Breast epithelium (tissue), 4 donors: Measurements from ENCODE around the gene WRNIP1. TPM values are rescaled to one million over a fixed set of nuclear protein-coding genes. Genes with fewer than 3 reads are reported as not detected.
"Not testable (repeated sequence)": the region's sequence is repeated elsewhere in the genome, so short reads cannot be mapped to it uniquely, and the experiment has no call there.

Experiments used
- DNase-seq, 2 donors: peaks; one replicate each; pipeline ENCODE4 v3.0.0-alpha.2; 2019; ENCODE audit warnings: low spot score in 2 of 2
- H3K27ac ChIP-seq, 2 donors: fragments of 200-600 bp; sonication (generic) in 1 of 2; one replicate each; pipeline ENCODE4 v1.5.1; 2016 to 2019; ENCODE audit warnings: mild to moderate bottlenecking in 1 of 2
- H3K27me3 ChIP-seq, 2 donors: fragments of 200-600 bp; sonication (generic) in 1 of 2; one replicate each; pipeline versions ENCODE4 v1.5.1 to v1.6.0; 2017 to 2019; ENCODE audit warnings: control low read depth in 1 of 2, mild to moderate bottlenecking in 1 of 2
- H3K36me3 ChIP-seq: fragments of 200-600 bp; one replicate; pipeline ENCODE4 v1.5.1; 2019
- H3K4me1 ChIP-seq, 2 donors: fragments of 200-600 bp; sonication (generic); one replicate each; pipeline ENCODE4 v1.5.1; 2016 to 2019; ENCODE audit warnings: control low read depth in 1 of 2
- H3K4me3 ChIP-seq, 3 donors: fragments of 200-600 bp; sonication (generic); 1 replicate in 2 of 3; 2 replicates in 1 of 3; pipeline ENCODE4 v1.5.1; 2016 to 2019; ENCODE audit warnings: mild to moderate bottlenecking in 3 of 3, moderate library complexity in 2 of 3
- H3K9me3 ChIP-seq, 2 donors: fragments of 200-600 bp; sonication (generic) in 1 of 2; one replicate each; pipeline ENCODE4 v1.5.1; 2016 to 2019; ENCODE audit warnings: control low read depth in 1 of 2
- CTCF ChIP-seq, 3 donors: fragments of 450-650 bp; IDR thresholded peaks; one replicate each; pipeline ENCODE4 v1.5.1; 2016 to 2017; ENCODE audit warnings: antibody characterized with exemption in 3 of 3, mild to moderate bottlenecking in 3 of 3, moderate library complexity in 3 of 3
- POLR2A ChIP-seq: fragments of 450-650 bp; IDR thresholded peaks from one replicate; pipeline ENCODE4 v1.6.1; 2016; ENCODE audit warnings: antibody characterized with exemption, mild to moderate bottlenecking, moderate library complexity
- POLR2AphosphoS5 ChIP-seq, 3 donors: sonication (generic); formaldehyde crosslinking; IDR thresholded peaks; one replicate each; pipeline ENCODE4 v1.6.1; 2017; ENCODE audit warnings: antibody characterized with exemption in 3 of 3
- intact Hi-C: fragments of 100-400 bp; cut with DNase I; formaldehyde crosslinking; loops from one replicate; pipeline ENCODE4 v1.15.1; 2023; ENCODE audit warnings: low total_unique reads
- total RNA-seq, 3 donors: library from RNA; depleted of rRNA; stranded (reverse); fragments of >200 nt; gene quantifications; one replicate each; pipeline ENCODE4 v1.1.0, GENCODE V29; 2016

WRNIP1 gene
- total RNA-seq, 3 donors from 2014 or later, result 40.6 to 62.3 (median 59.3) TPM

- no peaks in the 10 kb centered on the region for H3K4me1 ChIP-seq
- intact Hi-C loops, result no loop called here
- no peak for DNase-seq
Observed at GRCh38 chr6:2798586-2799134, 33.5 kb downstream of the WRNIP1 start.

DNA sequence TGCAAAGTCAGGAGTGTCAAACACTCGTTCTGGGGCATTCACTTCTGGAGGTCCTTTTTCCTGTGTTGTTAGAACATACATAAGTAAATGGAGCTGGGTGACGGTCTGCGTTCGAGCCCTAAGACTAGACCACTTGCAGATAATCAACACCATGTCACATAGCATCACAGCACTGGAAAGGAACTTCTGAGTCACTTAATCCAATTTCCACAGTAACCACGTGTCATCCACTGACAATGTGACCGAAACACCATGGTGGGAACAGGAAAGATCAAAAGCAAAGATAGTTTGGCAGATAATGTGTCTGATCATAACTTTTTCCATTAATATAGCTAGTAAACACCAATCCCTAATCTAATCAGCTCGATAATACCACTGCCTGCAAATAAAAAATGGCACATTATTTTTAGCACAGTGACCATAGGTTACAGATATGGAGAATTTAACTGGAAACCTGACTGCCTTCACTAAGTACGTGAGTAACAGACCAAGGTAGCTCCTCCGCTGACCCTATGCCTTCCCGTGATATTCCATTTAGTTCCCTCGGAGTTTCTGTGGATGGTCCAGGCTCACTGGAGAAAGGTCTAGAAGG is 34.8 kb downstream of the WRNIP1 start:
- no peak for TF ChIP-seq POLR2AphosphoS5 (IDR thresholded peaks at IDR 0.05)
- no peak for TF ChIP-seq POLR2A
- TF ChIP-seq CTCF (IDR thresholded peaks at IDR 0.05), result no peak
- H3K27me3 ChIP-seq, result no peaks in the 10 kb centered on the region
- intact Hi-C loops, result no loop called here
- H3K4me1 ChIP-seq, result no peaks in the 10 kb centered on the region
- H3K4me3 ChIP-seq, result no peak overlapping the region
- DNase-seq, result no peak
- no peaks in the 10 kb centered on the region for H3K36me3 ChIP-seq
- H3K27ac ChIP-seq, result no peak overlapping the region
- H3K9me3 ChIP-seq, result no peaks in the 10 kb centered on the region

More at GRCh38 chr6:2798586-2799134, 33.5 kb downstream of the WRNIP1 start:
- no peak for TF ChIP-seq POLR2A
- no peak for TF ChIP-seq CTCF (IDR thresholded peaks at IDR 0.05)
- TF ChIP-seq POLR2AphosphoS5 (IDR thresholded peaks at IDR 0.05), result no peak
- Histone ChIP-seq H3K36me3 (no peaks in the 10 kb centered on the region), H3K27me3 (no peaks in the 10 kb centered on the region), H3K27ac (no peak overlapping the region), H3K4me3 (no peak overlapping the region), H3K9me3 (no peaks in the 10 kb centered on the region)

- no peak for TF ChIP-seq POLR2A
- no peak for TF ChIP-seq CTCF (IDR thresholded peaks at IDR 0.05)
- TF ChIP-seq POLR2AphosphoS5 (IDR thresholded peaks at IDR 0.05), result no peak
- no peak for DNase-seq
- Histone ChIP-seq H3K4me1 (no peaks in the 10 kb centered on the region), H3K4me3 (no peak overlapping the region), H3K9me3 (no peaks in the 10 kb centered on the region), H3K36me3 (no peaks in the 10 kb centered on the region), H3K27me3 (no peaks in the 10 kb centered on the region), H3K27ac (no peak overlapping the region)
- intact Hi-C loops, result no loop called here
Observed at GRCh38 chr6:2800552-2801316, 35.5 kb downstream of the WRNIP1 start.

DNA sequence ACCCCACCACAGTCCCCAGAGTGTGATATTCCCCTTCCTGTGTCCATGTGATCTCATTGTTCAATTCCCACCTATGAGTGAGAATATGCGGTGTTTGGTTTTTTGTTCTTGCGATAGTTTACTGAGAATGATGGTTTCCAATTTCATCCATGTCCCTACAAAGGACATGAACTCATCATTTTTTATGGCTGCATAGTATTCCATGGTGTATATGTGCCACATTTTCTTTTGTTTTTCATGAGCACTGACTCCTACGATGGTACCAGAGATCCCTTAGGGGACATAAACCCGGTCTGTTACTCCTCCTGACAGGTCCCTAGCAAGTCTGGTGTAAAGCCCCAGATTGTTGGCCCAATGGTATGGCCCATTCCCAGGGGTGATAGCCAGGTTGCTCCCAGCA is 36.5 kb downstream of the WRNIP1 start:
- H3K4me3 ChIP-seq, H3K27me3 ChIP-seq, H3K27ac ChIP-seq, intact Hi-C loops, H3K36me3 ChIP-seq, H3K9me3 ChIP-seq, DNase-seq, H3K4me1 ChIP-seq: not testable (repeated sequence)

DNA sequence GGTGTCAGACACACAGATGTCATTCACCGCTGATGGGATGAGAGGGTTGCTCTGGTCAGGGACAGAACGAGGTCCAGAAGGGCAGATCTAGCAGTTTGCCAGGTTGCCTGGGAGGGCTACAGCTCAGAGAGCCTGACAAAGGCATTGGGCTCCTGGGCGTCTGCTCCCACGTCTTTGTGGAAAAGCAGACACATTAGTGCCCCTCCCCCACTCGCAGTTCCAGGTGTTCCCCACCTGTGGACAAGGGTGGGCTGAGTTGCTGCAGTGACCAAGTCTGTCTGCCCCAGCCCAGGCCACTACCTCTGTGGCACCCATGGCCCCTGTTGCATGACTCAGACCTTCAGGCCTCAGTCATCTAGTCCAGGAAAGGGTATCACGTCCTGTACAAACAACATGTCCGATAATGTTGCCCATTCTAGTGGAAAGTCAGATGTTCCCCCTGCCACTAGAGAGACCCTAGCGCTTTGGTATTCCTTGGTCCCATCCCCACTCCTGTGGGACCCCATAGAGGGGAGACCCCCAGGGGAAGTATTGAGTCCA is 37.4 kb downstream of the WRNIP1 start:
- Histone ChIP-seq H3K4me3 (no peak overlapping the region), H3K27me3 (no peaks in the 10 kb centered on the region), H3K4me1 (no peaks in the 10 kb centered on the region), H3K36me3 (no peaks in the 10 kb centered on the region), H3K27ac (no peak overlapping the region), H3K9me3 (no peaks in the 10 kb centered on the region)
- no peak for TF ChIP-seq POLR2A
- TF ChIP-seq POLR2AphosphoS5 (IDR thresholded peaks at IDR 0.05), result no peak
- no peak for TF ChIP-seq CTCF (IDR thresholded peaks at IDR 0.05)
- intact Hi-C loops, result no loop called here
- DNase-seq, result no peak
